Dermis microvascular lymphatic vessel endothelial cell (primary cell): ENCODE data around the gene ZSWIM7. TPM values are rescaled to one million over a fixed set of nuclear protein-coding genes. Genes with fewer than 3 reads are reported as not detected.
"Not testable (repeated sequence)": the region's sequence is repeated elsewhere in the genome, so short reads cannot be mapped to it uniquely, and the experiment has no call there.

Source experiments
- DNase-seq, 2 donors: peaks; one replicate each; pipeline versions ENCODE4 v3.0.0 to v3.0.0-alpha.2; 2010; ENCODE audit warnings: low read depth in 2 of 2
- total RNA-seq: library from RNA; depleted of rRNA; stranded (reverse); fragments of >200 nt; gene quantifications from 2 replicates; pipeline ENCODE4 v1.2.1, GENCODE V29; 2014

Gene ZSWIM7
- total RNA-seq, 1 donor from 2014 or later = 14.9 TPM

GRCh38 chr17:15957608-15958307, 41.7 kb downstream of the ZSWIM7 start:
- DNase-seq = no peak

DNA sequence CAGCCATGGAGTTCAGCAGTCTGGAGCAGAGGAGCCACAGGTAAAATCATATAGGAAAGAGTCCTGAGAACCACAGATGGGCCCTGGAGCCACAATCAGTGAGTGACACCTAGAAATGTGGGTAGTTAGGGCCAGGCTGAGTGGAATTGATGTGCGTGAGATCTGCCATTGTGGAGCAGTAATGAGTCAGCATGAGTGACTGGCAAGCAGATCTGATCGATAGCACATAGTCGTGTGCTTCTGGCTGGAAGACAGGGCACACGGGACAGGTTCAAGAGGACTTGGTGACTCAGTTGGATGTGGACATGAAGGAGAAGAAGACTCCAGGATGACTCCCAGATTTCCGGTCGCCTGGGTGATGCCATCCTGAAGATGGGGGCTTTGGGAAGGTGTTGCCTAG, 42.3 kb downstream of the ZSWIM7 start:
- peak in 1 of 2 donors; percentile 38 for DNase-seq

DNA sequence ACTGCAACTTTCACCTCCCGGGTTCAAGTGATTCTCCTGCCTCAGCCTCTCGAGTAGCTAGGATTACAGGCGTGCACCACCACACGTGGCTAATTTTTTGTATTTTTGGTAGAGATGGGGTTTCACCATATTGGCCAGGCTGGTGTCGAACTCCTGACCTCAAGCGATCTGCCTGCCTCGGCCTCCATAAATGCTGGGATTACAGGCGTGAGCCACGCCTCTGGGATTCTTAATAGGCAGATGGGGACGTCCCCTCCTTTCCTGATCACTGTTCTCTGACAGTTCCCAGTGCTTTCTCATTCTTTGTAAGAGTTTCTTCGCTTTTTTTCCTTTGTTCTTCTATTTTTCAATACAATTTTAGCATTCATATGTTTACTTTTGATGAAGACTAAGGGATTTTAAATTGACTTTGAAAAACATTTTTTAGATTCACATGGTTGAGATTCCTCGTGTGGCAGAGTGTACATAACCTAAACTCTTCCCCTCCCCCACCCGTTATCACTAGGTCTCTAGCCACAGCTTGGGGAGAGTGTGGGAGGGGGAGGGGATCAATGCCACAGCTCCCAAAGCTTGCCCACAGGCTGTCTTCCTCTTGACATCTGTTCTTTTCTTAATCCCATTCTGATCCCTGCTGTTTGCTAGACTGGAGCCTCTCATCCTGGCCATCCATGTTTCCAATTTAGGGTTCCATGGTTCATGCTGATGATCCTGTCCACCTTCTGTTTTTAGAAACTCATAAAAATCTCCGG, 43.5 kb downstream of the ZSWIM7 start:
- no peak for DNase-seq

DNA sequence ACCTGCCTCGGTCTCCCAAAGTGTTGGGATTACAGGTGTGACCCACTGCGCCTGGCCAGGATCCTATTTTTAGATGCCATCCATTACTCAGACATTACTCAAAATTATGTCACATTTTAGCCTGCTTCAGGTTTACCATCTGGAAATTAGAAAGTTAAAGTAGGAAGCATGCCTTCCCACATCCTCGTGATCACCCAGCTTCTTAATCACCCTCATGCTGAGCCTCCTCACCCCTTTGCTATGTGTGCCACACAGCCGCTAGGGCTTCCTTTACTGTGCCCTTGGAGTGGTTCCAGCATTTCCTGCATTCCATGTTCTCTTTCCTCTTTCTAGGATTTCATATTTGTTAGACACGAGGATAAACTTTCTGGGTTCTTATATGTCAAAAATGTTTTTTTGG, 45.3 kb downstream of the ZSWIM7 start:
- peak; percentile 35 to 89 for DNase-seq

DNA sequence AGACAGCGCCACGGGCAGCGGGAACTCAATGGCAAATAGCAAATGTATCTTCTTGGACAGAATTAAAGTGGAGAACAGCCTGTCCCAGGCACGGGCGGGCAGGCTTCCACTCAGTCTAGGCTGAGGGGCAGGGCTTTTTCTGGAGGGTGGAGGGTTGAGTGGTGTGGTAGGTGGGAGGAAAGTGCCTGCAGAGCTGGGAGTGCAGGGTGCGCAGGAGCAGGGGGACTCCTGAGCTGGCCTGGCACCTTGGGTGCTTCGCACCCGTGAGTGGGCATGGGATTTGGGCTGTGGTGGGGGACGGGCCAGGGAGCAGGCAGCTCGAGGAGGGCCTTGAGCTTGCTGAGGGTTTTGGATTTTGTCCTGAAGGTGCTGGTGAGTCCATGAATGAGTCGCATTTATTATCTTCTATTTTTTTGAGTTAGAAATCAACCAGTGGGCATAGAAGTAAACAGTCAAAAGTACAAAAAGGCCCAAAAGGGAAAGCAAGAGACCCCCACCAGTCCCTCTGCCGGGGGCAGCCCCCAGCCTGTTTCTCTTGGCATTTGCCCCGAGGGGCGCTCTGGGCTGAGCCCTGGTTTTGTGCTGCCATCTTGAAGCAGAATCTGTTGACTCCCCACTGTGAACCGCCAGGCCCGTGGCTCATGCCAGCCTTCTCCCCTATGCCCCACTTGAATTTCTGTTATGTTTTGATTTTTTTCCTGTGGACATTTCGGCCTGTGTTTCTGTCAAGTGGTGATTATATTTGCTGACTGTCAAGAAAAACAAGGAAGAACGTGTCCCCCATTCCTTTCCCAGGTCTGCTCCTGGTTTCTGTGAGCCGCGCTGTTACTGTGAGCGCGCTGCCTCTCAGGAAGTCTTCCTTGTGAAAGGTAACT, 46.4 kb downstream of the ZSWIM7 start:
- DNase-seq = no peak

- no peak for DNase-seq
Measured at GRCh38 chr17:15952048-15952532, 47.4 kb downstream of the ZSWIM7 start.

DNA sequence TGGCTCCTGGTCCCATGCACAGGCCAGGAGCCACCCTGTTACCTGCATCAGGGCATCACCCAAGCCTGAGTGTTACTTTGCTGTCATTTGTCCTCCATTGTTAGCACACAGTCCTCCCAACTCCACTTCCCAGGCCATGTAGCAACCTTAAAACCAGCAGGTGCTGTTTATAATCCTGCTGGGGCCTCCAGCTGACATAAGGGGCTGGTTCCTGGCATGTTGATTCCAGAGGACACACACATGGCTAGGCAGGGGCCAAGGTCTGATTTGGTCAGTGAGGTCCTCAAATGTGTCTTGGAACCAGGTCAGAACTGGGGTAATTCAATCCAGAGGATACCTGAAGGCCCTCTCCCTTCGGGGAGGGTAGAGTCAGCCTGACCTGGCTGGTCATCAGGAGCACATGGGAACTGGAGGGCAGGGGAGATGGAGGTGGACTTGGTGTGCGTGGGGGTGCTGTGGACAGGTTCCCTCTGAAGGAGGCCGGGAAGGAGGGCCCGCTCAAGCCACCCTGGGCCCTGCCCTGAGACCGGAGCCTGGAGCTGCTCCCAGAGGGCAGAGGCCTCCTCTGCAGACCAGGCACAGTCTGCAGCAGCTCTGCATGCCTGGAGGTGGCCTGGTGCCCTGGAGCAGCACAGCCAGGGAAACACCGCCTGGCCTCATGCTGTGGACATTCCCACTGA, 48.0 kb downstream of the ZSWIM7 start:
- DNase-seq = no peak

- no peak for DNase-seq
Measured at GRCh38 chr17:15947976-15948752, 51.3 kb downstream of the ZSWIM7 start.

DNA sequence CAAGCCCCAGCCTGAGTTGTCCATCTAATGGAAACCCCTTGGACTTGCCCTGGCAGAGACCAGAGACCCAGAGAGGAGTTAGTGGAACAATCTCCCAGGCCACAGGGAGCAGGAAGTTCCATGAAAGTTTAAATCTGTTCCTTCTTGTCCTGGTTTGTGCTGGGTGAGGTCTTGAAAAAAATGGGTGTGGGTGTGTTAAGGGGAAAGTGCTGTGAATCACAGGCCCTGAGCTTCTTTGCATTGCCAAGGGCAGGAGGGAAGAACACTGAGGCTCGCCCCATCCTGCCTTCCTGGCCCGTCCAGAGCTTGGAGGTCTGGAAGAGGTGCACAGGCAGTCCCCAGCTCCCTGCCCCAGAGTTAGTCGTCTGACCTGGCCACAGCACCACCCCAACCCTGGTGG, 52.2 kb downstream of the ZSWIM7 start:
- no peak for DNase-seq

DNA sequence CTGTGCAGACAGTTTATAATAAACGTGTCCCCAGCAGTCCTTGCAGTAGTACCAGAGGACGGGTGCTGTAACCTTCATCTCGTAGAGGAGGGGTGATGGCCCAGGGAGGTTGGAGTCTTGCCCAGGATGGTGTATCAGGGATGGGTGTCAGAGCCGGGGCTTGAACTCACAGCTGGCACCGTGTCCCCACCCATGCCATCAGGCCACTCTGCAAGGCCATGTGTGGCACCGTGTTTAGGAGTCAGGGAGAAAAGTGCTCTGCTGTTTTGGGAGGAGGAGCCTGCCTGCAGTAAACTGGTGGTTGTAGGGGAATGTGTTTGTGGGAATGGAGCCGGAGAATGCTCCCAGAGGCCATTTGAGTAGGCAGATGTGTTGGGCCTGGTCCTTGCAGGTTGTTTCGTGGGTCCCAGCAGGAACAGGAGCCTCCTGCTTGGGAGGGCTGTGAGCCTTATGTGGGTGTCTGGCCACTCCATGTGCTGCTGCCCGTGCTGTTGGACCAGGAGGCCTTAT, 52.8 kb downstream of the ZSWIM7 start:
- no peak for DNase-seq

DNA sequence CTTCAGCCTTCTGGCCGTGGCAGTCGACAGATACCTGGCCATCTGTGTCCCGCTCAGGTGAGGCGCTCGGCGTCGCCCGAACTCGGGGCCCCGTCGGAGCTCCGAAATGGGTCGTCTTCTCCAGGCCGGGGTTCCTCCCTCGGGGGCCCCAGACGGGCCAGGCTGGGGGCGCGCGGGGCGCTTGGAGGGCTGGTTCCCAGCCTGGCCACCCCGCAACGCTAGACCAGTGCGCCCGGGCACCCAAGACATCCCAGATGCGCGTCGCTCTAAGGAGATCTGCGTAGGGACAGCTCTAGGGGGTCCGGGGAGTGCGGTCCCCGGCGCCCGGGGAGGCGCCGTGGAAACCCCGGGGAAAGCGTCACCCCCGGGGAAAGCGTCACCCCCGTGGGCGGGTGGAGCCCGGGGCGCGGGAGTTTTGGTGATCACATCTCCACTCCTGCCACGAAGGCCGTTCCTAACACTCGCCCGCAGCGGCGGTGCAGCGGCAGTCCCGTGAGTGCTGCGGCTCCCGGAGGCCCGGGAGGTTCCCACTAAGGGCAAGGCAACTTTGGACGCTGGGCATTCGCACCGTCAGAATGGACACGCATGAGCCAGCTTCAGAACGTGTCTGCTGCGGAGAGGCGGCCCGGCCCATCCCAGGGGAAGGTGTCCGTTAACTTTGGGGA, 53.8 kb downstream of the ZSWIM7 start:
- peak in 1 of 2 donors; percentile 35 for DNase-seq

GRCh38 chr17:15944759-15945526, 54.6 kb downstream of the ZSWIM7 start, which contains the start of gene ADORA2B:
ADORA2B (plus strand) TSS chr17:15945130; CDS start chr17:15945249, 119 bp downstream.
- peak; percentile 41 to 88 for DNase-seq

- no peak for DNase-seq
Measured at GRCh38 chr17:15943971-15944758, 55.3 kb downstream of the ZSWIM7 start.

- DNase-seq = peak in 1 of 2 donors; percentile 50
Measured at GRCh38 chr17:15942207-15942833, 57.2 kb downstream of the ZSWIM7 start.

DNA sequence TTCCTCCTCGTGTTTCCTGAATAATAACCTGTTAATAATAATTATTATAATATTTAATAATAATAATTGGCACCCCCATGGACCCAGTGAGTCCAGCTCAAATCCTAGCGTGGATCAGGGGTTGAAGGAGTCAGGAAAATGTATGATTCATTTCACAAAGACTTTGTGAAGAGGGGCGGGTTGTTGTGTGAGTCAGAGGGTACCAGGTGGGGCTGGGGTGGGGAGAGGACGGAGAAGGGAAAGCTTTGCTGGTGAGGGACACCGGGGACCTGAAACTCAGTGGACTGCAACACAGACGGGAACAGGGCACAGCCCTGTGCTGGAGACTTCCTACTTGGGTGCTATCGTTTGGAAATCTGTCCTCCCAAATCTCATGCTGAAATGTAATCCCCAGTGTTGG, 57.7 kb downstream of the ZSWIM7 start:
- no peak for DNase-seq

- DNase-seq = not testable (repeated sequence)
Measured at GRCh38 chr17:15936481-15936880, 63.0 kb downstream of the ZSWIM7 start.

DNA sequence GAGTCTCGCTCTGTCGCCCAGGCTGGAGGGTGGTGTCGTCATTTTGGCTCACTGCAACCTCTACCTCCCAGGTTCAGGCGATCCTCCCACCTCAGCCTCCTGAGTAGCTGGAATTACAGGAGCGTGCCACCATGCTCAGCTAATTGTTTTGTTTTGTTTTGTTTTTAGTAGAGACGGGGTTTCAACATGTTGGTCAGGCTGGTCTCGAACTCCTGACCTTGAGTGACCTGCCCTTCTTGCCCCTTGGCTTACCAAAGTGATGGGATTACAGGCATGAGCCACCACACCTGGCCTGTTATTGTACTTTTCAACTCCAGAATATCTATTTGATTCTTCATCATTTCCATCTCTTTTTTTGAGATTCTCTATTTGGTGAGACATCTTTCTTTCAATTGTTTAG, 63.6 kb downstream of the ZSWIM7 start:
- DNase-seq = no peak

DNA sequence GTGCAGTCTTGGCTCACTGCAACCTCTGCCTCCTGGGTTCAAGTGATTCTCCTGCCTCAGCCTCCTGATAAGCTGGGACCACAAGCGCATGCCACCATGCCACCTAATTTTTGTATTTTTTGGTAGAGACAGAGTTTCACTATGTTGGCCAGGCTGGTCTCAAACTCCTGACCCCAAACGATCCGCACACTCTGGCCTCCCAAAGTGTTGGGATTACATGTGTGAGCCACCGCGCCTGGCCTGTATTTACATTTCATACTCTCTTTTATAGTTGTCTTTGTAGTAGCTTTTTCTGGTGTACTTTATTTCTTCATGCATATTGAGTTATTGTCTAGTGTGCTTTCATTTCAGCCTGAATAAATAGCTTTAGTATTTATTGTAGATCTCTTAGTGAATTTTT, 64.6 kb downstream of the ZSWIM7 start:
- DNase-seq = no peak
